GM10266 (cell line): ENCODE measurements around the gene AGAP1.

Experiments used
- DNase-seq: peaks from one replicate; pipeline ENCODE4 v3.0.0; 2012; ENCODE audit errors: extremely low spot score
- TF ChIP-seq, protein P1 (sequence below): IDR thresholded peaks from 2 replicates; pipeline ENCODE4 v1.5.1; 2012; ENCODE audit warnings: mild to moderate bottlenecking, low read depth; ENCODE audit not compliant: control insufficient read depth, insufficient read depth; ENCODE audit errors: missing control alignments

Gene AGAP1

DNA sequence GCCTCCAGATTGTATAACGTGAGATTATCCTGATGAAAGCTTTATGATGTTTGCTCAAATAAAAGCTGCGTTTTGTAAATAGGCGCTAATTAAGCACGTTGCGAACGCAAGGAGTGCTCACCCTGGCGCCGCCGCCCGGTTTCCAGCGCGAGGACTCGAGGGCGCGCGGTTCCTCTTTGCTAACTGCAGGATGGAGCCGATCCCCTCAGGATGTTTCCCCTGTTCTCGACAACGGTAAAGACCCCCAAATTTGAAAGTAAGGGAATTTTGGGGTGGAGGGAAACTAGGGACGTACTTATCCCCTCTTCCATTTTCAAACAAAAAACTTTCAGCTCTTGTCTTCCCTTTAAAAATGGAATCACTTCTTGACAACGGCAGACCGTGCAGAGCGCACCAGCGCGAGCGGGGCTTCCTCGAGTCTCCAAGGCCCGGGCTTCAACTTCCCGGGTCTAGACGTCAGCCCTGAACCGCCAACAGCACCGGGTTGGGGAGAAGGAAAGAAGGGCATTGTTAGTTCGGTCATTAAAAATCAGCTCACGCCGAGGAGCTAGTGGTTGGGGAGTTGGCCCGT lies 675.4 kb downstream of the AGAP1 start:
- no peak for DNase-seq
- TF ChIP-seq, protein P1, sequence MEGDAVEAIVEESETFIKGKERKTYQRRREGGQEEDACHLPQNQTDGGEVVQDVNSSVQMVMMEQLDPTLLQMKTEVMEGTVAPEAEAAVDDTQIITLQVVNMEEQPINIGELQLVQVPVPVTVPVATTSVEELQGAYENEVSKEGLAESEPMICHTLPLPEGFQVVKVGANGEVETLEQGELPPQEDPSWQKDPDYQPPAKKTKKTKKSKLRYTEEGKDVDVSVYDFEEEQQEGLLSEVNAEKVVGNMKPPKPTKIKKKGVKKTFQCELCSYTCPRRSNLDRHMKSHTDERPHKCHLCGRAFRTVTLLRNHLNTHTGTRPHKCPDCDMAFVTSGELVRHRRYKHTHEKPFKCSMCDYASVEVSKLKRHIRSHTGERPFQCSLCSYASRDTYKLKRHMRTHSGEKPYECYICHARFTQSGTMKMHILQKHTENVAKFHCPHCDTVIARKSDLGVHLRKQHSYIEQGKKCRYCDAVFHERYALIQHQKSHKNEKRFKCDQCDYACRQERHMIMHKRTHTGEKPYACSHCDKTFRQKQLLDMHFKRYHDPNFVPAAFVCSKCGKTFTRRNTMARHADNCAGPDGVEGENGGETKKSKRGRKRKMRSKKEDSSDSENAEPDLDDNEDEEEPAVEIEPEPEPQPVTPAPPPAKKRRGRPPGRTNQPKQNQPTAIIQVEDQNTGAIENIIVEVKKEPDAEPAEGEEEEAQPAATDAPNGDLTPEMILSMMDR = no peak

GRCh38 chr2:236169741-236170589 lies 676.1 kb downstream of the AGAP1 start:
- TF ChIP-seq, protein P1 = no peak
- peak; percentile 40 for DNase-seq

DNA sequence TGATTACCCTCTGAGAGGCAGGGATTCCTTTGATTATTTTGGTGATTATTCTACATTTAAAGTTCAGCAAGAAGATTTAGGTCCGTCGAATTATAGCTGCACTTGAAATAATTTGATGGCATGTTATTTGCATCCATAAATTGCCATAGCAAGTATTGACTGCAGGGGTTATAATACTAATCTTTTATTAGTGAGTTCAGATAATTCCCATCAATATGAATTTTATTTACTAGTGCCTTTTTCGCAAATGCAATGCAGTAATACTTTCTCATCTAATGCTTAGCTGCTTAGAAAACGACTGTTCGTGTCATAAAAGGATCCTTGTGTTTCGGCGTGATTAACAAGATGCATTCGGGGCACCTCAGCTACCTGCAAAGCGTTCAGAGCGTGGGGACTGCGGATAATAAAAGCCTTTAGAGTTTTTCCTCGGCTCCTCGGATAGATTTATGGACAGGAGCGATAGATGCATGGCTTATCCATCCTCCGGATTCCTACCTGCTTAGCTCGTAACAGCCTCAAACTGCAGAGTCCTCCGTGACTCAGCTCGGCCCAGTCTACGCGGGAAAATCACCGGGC lies 676.8 kb downstream of the AGAP1 start:
- peak; percentile 32 for DNase-seq
- TF ChIP-seq, protein P1 = no peak

- peak; percentile 33 for DNase-seq
- TF ChIP-seq, protein P1 = no peak
Observed at GRCh38 chr2:236171181-236171679, 677.4 kb downstream of the AGAP1 start.

- peak; percentile 44 for DNase-seq
- TF ChIP-seq, protein P1 = no peak
Observed at GRCh38 chr2:236171680-236172254, 677.9 kb downstream of the AGAP1 start.

GRCh38 chr2:236172255-236173035 lies 678.6 kb downstream of the AGAP1 start:
- DNase-seq = no peak
- TF ChIP-seq, protein P1 = no peak
